Measurements from ENCODE around the gene AGRN. TPM values are rescaled to one million over a fixed set of nuclear protein-coding genes. Genes with fewer than 3 reads are reported as not detected.

Gene AGRN
- total RNA-seq, 3 donors from 2014 or later (not counting 1 experiment from before 2014, with no cell fraction given) = 4.1 to 5.0 (median 4.6) TPM

GRCh38 chr1:1072299-1072848 is 52.5 kb downstream of the AGRN start:
- H3K36me3 Mint-ChIP-seq = no peaks in the 10 kb centered on the region
- H3K27ac Mint-ChIP-seq = no peak overlapping the region
- H3K27ac ChIP-seq (ENCODE audit: low read length) = no peak overlapping the region
- no peaks in the 10 kb centered on the region for H3K27me3 ChIP-seq (ENCODE audit: control insufficient read depth, insufficient read depth, low read length)
- no peaks in the 10 kb centered on the region for H3K9me3 ChIP-seq (ENCODE audit: control insufficient read depth, insufficient read depth, low read length)
- no peak for TF ChIP-seq CTCF (IDR thresholded peaks at IDR 0.05)
- H3K4me3 Mint-ChIP-seq = no peak overlapping the region
- intact Hi-C loops (cut with micrococcal nuclease) = no loop called here
- 83% methylated on average over 21 of the region's 21 CpGs for WGBS (ENCODE audit: insufficient coverage)
- H3K4me3 ChIP-seq (ENCODE audit: low read length) = no peak overlapping the region
- ATAC-seq (no peak), DNase-seq (no peak)
- peaks cover 0 to 4% of the 10 kb centered on the region in 2 donors for H3K27me3 Mint-ChIP-seq (ENCODE audit: low read depth in 2 of 2)
- H3K4me1 ChIP-seq (ENCODE audit: control insufficient read depth, insufficient read depth, low read length) = peaks cover 20% of the 10 kb centered on the region
- no peaks in the 10 kb centered on the region for H3K9me3 Mint-ChIP-seq
- peaks cover 0 to 5% of the 10 kb centered on the region in 2 donors for H3K4me1 Mint-ChIP-seq
- H3K36me3 ChIP-seq (ENCODE audit: control insufficient read depth, insufficient read depth, low read length) = no peaks in the 10 kb centered on the region

- intact Hi-C loops (cut with micrococcal nuclease) = no loop called here
- H3K27ac ChIP-seq (ENCODE audit: low read length) = no peak overlapping the region
- no peak overlapping the region for H3K4me3 ChIP-seq (ENCODE audit: low read length)
- 85% methylated on average over 28 of the region's 28 CpGs for WGBS (ENCODE audit: insufficient coverage)
- H3K4me1 ChIP-seq (ENCODE audit: control insufficient read depth, insufficient read depth, low read length) = peaks cover 17% of the 10 kb centered on the region
- Mint-ChIP-seq H3K36me3 (no peaks in the 10 kb centered on the region), H3K27me3 (ENCODE audit: low read depth in 2 of 2) (peaks cover 0 to 4% of the 10 kb centered on the region in 2 donors), H3K4me3 (no peak overlapping the region), H3K9me3 (no peaks in the 10 kb centered on the region), H3K27ac (no peak overlapping the region), H3K4me1 (peaks cover 0 to 5% of the 10 kb centered on the region in 2 donors)
- ATAC-seq (no peak), DNase-seq (no peak)
- H3K36me3 ChIP-seq (ENCODE audit: control insufficient read depth, insufficient read depth, low read length) = no peaks in the 10 kb centered on the region
- TF ChIP-seq CTCF (IDR thresholded peaks at IDR 0.05) = no peak
- H3K9me3 ChIP-seq (ENCODE audit: control insufficient read depth, insufficient read depth, low read length) = no peaks in the 10 kb centered on the region
- no peaks in the 10 kb centered on the region for H3K27me3 ChIP-seq (ENCODE audit: control insufficient read depth, insufficient read depth, low read length)
Measured at GRCh38 chr1:1072849-1073742, 53.2 kb downstream of the AGRN start.

GRCh38 chr1:1073743-1074587 is 54.0 kb downstream of the AGRN start, which contains the start of gene RNF223:
TSS of gene RNF223 (minus strand) at chr1:1074306. CDS start at chr1:1072566, 1,740 bp downstream.
- H3K4me1 ChIP-seq (ENCODE audit: control insufficient read depth, insufficient read depth, low read length) = peaks cover 13% of the 10 kb centered on the region
- no peaks in the 10 kb centered on the region for H3K36me3 Mint-ChIP-seq
- no peak for TF ChIP-seq CTCF (IDR thresholded peaks at IDR 0.05)
- H3K27me3 Mint-ChIP-seq (ENCODE audit: low read depth in 2 of 2) = peaks cover 0 to 4% of the 10 kb centered on the region in 2 donors
- no peaks in the 10 kb centered on the region for H3K9me3 Mint-ChIP-seq
- no peak within 1 kb of the TSS for H3K27ac ChIP-seq (ENCODE audit: low read length)
- H3K9me3 ChIP-seq (ENCODE audit: control insufficient read depth, insufficient read depth, low read length) = no peaks in the 10 kb centered on the region
- H3K4me1 Mint-ChIP-seq = no peaks in the 10 kb centered on the region
- no peak within 1 kb of the TSS for H3K4me3 Mint-ChIP-seq
- ATAC-seq = no peak
- intact Hi-C loops (cut with micrococcal nuclease) = no loop called here
- no peak within 1 kb of the TSS for H3K4me3 ChIP-seq (ENCODE audit: low read length)
- WGBS (ENCODE audit: insufficient coverage) = 77% methylated on average over 35 of the region's 35 CpGs
- H3K36me3 ChIP-seq (ENCODE audit: control insufficient read depth, insufficient read depth, low read length) = no peaks in the 10 kb centered on the region
- DNase-seq = no peak
- no peak within 1 kb of the TSS for H3K27ac Mint-ChIP-seq
- H3K27me3 ChIP-seq (ENCODE audit: control insufficient read depth, insufficient read depth, low read length) = no peaks in the 10 kb centered on the region
